Neural cell (in vitro differentiated cells): ENCODE results near the gene CLPSL2. TPM values are rescaled to one million over a fixed set of nuclear protein-coding genes. Genes with fewer than 3 reads are reported as not detected.

ENCODE experiments used
- H2AFZ ChIP-seq: fragments of 200-600, 300-800 bp; sonication (generic), shearing (Covaris generic); 2 replicates; pipeline ENCODE4 v1.6.0; 2014; ENCODE audit warnings: low read depth, mild to moderate bottlenecking, antibody characterized with exemption, low read length, moderate library complexity
- H3F3A ChIP-seq: fragments of 200-600 bp; shearing (Covaris generic); 2 replicates; pipeline ENCODE4 v1.6.1; 2016; ENCODE audit warnings: mild to moderate bottlenecking, moderate library complexity, mixed read lengths, antibody characterized with exemption, low read length; ENCODE audit not compliant: insufficient read depth, poor library complexity, severe bottlenecking
- H3K27ac ChIP-seq: fragments of 200-600, 300-800 bp; sonication (generic), shearing (Covaris generic); 2 replicates; pipeline ENCODE4 v1.5.1; 2014; ENCODE audit warnings: mild to moderate bottlenecking, low read length, moderate library complexity
- H3K27me3 ChIP-seq: fragments of 300-800, 200-600 bp; sonication (generic), shearing (Covaris generic); 2 replicates; pipeline ENCODE4 v1.6.0; 2014; ENCODE audit warnings: mild to moderate bottlenecking, low read depth, low read length, moderate library complexity; ENCODE audit not compliant: insufficient read depth
- H3K36me3 ChIP-seq: fragments of 300-800, 200-600 bp; sonication (generic), shearing (Covaris generic); 2 replicates; pipeline ENCODE4 v1.5.1; 2014; ENCODE audit warnings: mild to moderate bottlenecking, antibody characterized with exemption, low read length, moderate library complexity; ENCODE audit not compliant: insufficient read depth
- H3K4me2 ChIP-seq: fragments of 300-800, 200-600 bp; sonication (generic), shearing (Covaris generic); 2 replicates; pipeline ENCODE4 v1.6.0; 2014; ENCODE audit warnings: mild to moderate bottlenecking, low read length
- H3K4me3 ChIP-seq: fragments of 300-800, 200-600 bp; sonication (generic), shearing (Covaris generic); 2 replicates; pipeline ENCODE4 v1.5.1; 2014; ENCODE audit warnings: mild to moderate bottlenecking, low read length, moderate library complexity
- H3K79me2 ChIP-seq: fragments of 200-600 bp; shearing (Covaris generic); replicated peaks from 2 replicates; pipeline ENCODE4 v1.6.0; 2014; ENCODE audit warnings: mild to moderate bottlenecking, low read length, moderate library complexity; ENCODE audit not compliant: insufficient read depth
- H3K9ac ChIP-seq: fragments of 300-800, 200-600 bp; sonication (generic), shearing (Covaris generic); 2 replicates; pipeline ENCODE4 v1.6.1; 2016; ENCODE audit warnings: mild to moderate bottlenecking, low read length, mixed read lengths
- H3K9me2 ChIP-seq: fragments of 200-600 bp; shearing (Covaris generic); 2 replicates; pipeline ENCODE4 v1.6.1; 2016; ENCODE audit warnings: mild to moderate bottlenecking, low read length, mixed read lengths; ENCODE audit not compliant: insufficient read depth
- H3K9me3 ChIP-seq: fragments of 200-600, 300-800 bp; sonication (generic), shearing (Covaris generic); 2 replicates; pipeline ENCODE4 v1.6.1; 2016; ENCODE audit warnings: mild to moderate bottlenecking, mixed run types, low read length, moderate library complexity, mixed read lengths
- H4K20me1 ChIP-seq: fragments of 200-600 bp; shearing (Covaris generic); 2 replicates; pipeline ENCODE4 v1.6.1; 2016; ENCODE audit warnings: mild to moderate bottlenecking, mixed run types; ENCODE audit not compliant: insufficient read depth
- EP300 ChIP-seq: fragments of 450-650 bp; conservative IDR thresholded peaks from 2 replicates; pipeline ENCODE4 v1.6.1; 2014; ENCODE audit warnings: antibody characterized with exemption, mild to moderate bottlenecking, moderate library complexity; ENCODE audit not compliant: poor library complexity, severe bottlenecking
- EZH2 ChIP-seq: fragments of 200-600, 300-800 bp; shearing (Covaris generic), sonication (generic); IDR thresholded peaks from 2 replicates; pipeline ENCODE4 v1.6.1; 2014; ENCODE audit warnings: antibody characterized with exemption, low read length, borderline replicate concordance, mild to moderate bottlenecking; ENCODE audit not compliant: insufficient read depth, poor library complexity, severe bottlenecking
- MXI1 ChIP-seq: fragments of 450-650 bp; conservative IDR thresholded peaks from 2 replicates; pipeline ENCODE4 v1.6.1; 2014; ENCODE audit warnings: antibody characterized with exemption, mild to moderate bottlenecking; ENCODE audit not compliant: poor library complexity, severe bottlenecking
- POLR2AphosphoS5 ChIP-seq: IDR thresholded peaks from 2 replicates; pipeline ENCODE4 v1.6.1; 2012
- RAD21 ChIP-seq: fragments of 450-650 bp; conservative IDR thresholded peaks from 2 replicates; pipeline ENCODE4 v1.6.1; 2014; ENCODE audit warnings: antibody characterized with exemption, mild to moderate bottlenecking, moderate library complexity
- REST ChIP-seq: IDR thresholded peaks from 2 replicates; pipeline ENCODE4 v1.6.1; 2012; ENCODE audit warnings: borderline replicate concordance
- SMC3 ChIP-seq: fragments of 450-650 bp; conservative IDR thresholded peaks from 2 replicates; pipeline ENCODE4 v1.6.1; 2014; ENCODE audit warnings: antibody characterized with exemption, mild to moderate bottlenecking, moderate library complexity; ENCODE audit not compliant: poor library complexity
- TAF1 ChIP-seq: IDR thresholded peaks from 2 replicates; pipeline ENCODE4 v1.6.1; 2012; ENCODE audit warnings: low read depth
- polyA plus RNA-seq: library from polyadenylated mRNA; depleted of rRNA; stranded (reverse); fragments of >200 nt; gene quantifications from 2 replicates; pipeline ENCODE4 v1.2.3, GENCODE V29; 2014
- TF ChIP-seq, protein P1 (sequence below): fragments of 450-650 bp; IDR thresholded peaks from 2 replicates; pipeline ENCODE4 v1.5.1; 2014; ENCODE audit warnings: antibody characterized with exemption, mild to moderate bottlenecking, moderate library complexity; ENCODE audit not compliant: poor library complexity, severe bottlenecking

The CLPSL2 gene
- polyA plus RNA-seq, 1 donor from 2014 or later, result not detected

DNA sequence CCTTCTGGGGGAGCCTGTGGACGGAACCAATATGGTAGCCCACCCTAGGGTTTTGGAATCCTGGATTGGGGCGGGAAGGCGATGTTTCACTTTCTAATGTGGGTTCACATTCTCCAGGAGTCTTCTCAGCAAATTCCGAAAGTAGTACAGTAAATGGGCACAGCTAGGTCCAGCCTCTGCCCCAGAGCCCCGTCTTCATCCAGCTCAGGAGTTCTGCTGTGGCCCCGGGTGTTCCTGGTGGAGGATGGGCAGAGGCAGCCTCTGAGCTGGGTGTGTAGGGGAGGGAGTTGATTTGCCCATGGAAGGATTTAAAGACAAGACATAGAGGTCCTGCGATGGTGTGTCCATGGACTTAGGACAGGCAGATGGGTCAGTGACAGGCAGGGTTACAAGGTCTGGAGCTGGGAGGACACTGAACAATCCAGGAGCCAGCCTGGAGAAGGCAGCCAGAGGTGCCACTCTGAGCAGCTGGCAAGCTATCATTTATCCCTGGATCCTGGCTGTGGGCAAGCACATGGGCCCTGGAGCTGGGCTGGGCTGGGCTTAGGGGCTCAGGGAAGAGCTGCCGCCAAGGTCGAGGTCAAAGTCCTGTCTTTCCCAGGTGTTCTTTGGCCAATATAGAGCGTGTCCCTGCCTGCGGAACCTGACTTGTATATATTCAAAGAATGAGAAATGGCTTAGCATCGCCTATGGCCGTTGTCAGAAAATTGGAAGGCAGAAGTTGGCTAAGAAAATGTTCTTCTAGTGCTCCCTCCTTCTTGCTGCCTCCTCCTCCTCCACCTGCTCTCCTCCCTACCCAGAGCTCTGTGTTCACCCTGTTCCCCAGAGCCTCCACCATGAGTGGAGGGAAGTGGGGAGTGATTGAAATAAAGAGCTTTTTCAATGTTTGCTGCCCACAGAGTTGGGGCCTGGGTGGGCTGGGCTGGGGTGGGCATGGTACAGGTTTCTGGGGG, 11.1 kb downstream of the CLPSL2 start:
- Histone ChIP-seq H3K36me3 (no peaks in the 10 kb centered on the region), H3K9ac (no peak overlapping the region), H3K9me2 (no peaks in the 10 kb centered on the region), H3K4me2 (no peak overlapping the region), H3K27ac (no peak overlapping the region), H4K20me1 (no peaks in the 10 kb centered on the region), H3K4me3 (no peak overlapping the region), H3K79me2 (no peaks in the 10 kb centered on the region), H2AFZ (no peak overlapping the region), H3K9me3 (no peaks in the 10 kb centered on the region), H3F3A (no peaks in the 10 kb centered on the region), H3K27me3 (no peaks in the 10 kb centered on the region)
- TF ChIP-seq EZH2 (no peak), POLR2AphosphoS5 (no peak), MXI1 (no peak), SMC3 (no peak), EP300 (no peak), RAD21 (no peak), TAF1 (no peak)

DNA sequence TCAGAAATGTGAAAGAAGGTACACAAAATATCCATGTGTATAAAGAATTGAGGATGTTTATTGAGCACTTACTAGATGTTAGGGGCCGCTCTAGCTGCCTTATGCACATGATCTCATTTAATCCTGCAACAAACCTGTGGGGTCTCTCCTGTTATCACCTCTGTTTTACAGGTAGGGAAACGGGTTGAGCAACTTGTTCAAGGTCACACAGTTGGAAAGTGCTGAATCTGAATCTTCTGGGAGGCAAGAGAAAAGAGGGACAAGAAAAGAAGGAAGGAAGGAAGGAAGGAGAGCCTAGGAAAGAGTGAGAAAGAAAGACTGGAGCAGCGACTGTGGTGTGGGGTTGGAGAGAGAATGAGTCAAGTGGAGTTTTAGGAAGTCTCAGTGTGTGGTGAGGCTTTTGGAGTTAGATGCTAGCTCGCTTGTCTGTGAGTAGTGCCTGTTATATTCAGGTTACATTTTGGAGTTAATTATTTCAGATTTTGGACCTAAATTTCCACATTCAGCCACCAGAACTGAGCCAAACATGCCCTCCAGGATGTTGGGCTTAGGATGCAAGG, 12.1 kb downstream of the CLPSL2 start:
- H3K4me2 ChIP-seq, result no peak overlapping the region
- no peaks in the 10 kb centered on the region for H3K36me3 ChIP-seq
- H3K27ac ChIP-seq, result no peak overlapping the region
- no peak overlapping the region for H3K9ac ChIP-seq
- TF ChIP-seq EZH2 (no peak), TAF1 (no peak), POLR2AphosphoS5 (no peak), MXI1 (no peak)
- TF ChIP-seq, protein P1, sequence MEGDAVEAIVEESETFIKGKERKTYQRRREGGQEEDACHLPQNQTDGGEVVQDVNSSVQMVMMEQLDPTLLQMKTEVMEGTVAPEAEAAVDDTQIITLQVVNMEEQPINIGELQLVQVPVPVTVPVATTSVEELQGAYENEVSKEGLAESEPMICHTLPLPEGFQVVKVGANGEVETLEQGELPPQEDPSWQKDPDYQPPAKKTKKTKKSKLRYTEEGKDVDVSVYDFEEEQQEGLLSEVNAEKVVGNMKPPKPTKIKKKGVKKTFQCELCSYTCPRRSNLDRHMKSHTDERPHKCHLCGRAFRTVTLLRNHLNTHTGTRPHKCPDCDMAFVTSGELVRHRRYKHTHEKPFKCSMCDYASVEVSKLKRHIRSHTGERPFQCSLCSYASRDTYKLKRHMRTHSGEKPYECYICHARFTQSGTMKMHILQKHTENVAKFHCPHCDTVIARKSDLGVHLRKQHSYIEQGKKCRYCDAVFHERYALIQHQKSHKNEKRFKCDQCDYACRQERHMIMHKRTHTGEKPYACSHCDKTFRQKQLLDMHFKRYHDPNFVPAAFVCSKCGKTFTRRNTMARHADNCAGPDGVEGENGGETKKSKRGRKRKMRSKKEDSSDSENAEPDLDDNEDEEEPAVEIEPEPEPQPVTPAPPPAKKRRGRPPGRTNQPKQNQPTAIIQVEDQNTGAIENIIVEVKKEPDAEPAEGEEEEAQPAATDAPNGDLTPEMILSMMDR, result no peak
- no peaks in the 10 kb centered on the region for H3K9me2 ChIP-seq
- H3K79me2 ChIP-seq, result no peaks in the 10 kb centered on the region
- H3K4me3 ChIP-seq, result no peak overlapping the region
- H3F3A ChIP-seq, result no peaks in the 10 kb centered on the region
- no peak overlapping the region for H2AFZ ChIP-seq
- no peaks in the 10 kb centered on the region for H3K9me3 ChIP-seq
- no peaks in the 10 kb centered on the region for H4K20me1 ChIP-seq
- no peaks in the 10 kb centered on the region for H3K27me3 ChIP-seq

GRCh38 chr6:35790683-35791082, 14.3 kb downstream of the CLPSL2 start:
- H3K27me3 ChIP-seq, result no peaks in the 10 kb centered on the region
- no peak overlapping the region for H3K27ac ChIP-seq
- H3K9me3 ChIP-seq, result no peaks in the 10 kb centered on the region
- H3K9ac ChIP-seq, result no peak overlapping the region
- no peak overlapping the region for H3K4me3 ChIP-seq
- TF ChIP-seq, protein P1, result no peak
- TF ChIP-seq REST (no peak), EP300 (no peak)
- no peaks in the 10 kb centered on the region for H3F3A ChIP-seq
- H2AFZ ChIP-seq, result no peak overlapping the region
- H3K4me2 ChIP-seq, result no peak overlapping the region
- H3K79me2 ChIP-seq, result no peaks in the 10 kb centered on the region
- H4K20me1 ChIP-seq, result no peaks in the 10 kb centered on the region
- no peaks in the 10 kb centered on the region for H3K36me3 ChIP-seq
- no peaks in the 10 kb centered on the region for H3K9me2 ChIP-seq
